Common myeloid progenitor, CD34-positive (primary cell): Measurements from ENCODE around the gene AAR2.

ENCODE experiments used
- CTCF ChIA-PET: fragments of 350-600 bp; sonication (Branson Sonifier 250); formaldehyde crosslinking; loops from one replicate; lab custom pipeline; 2021; ENCODE audit warnings: antibody characterized with exemption; lab: Charles Lee
- POLR2A ChIA-PET: fragments of 350-600 bp; sonication (Branson Sonifier 250); formaldehyde crosslinking; loops from one replicate; lab custom pipeline; 2021; ENCODE audit warnings: antibody characterized with exemption; lab: Charles Lee
- DNase-seq, 3 donors: peaks; one replicate each; pipeline versions ENCODE4 v3.0.0 to v3.0.0-alpha.2; 2013
- H3K27ac ChIP-seq, 2 experiments: 1 replicate in 1 of 2; 2 replicates in 1 of 2; pipeline ENCODE4 v1.7.0; 2013; ENCODE audit warnings: inconsistent platforms in 2 of 2, low read length in 2 of 2, mild to moderate bottlenecking in 2 of 2, low read depth in 1 of 2, moderate library complexity in 1 of 2; ENCODE audit not compliant: severe bottlenecking in 2 of 2, insufficient read depth in 1 of 2, poor library complexity in 1 of 2
- H3K27me3 ChIP-seq, 5 experiments: replicated peaks in 2 of 5; 1 replicate in 3 of 5; 2 replicates in 2 of 5; pipeline versions ENCODE4 v1.6.1 to v1.7.0; 2013; ENCODE audit warnings: low read length in 4 of 5, mild to moderate bottlenecking in 2 of 5, moderate library complexity in 2 of 5, inconsistent platforms in 1 of 5; ENCODE audit not compliant: insufficient read depth in 5 of 5, control insufficient read depth in 4 of 5
- H3K36me3 ChIP-seq, 4 experiments: 1 replicate in 2 of 4; 2 replicates in 2 of 4; pipeline versions ENCODE4 v1.6.1 to v1.7.0; 2013; ENCODE audit warnings: low read length in 3 of 4, control low read depth in 1 of 4, mild to moderate bottlenecking in 1 of 4; ENCODE audit not compliant: control insufficient read depth in 4 of 4, insufficient read depth in 4 of 4
- H3K4me1 ChIP-seq, 4 experiments: 1 replicate in 3 of 4; 2 replicates in 1 of 4; pipeline versions ENCODE4 v1.6.1 to v1.7.1; 2013; ENCODE audit warnings: low read length in 3 of 4, mild to moderate bottlenecking in 3 of 4, control low read depth in 1 of 4, inconsistent platforms in 1 of 4, moderate library complexity in 1 of 4; ENCODE audit not compliant: control insufficient read depth in 4 of 4, insufficient read depth in 4 of 4; ENCODE audit errors: control extremely low read depth in 1 of 4
- H3K4me3 ChIP-seq, 7 experiments: 1 replicate in 4 of 7; 2 replicates in 3 of 7; pipeline versions ENCODE4 v1.5.1 to v1.7.0; 2013; ENCODE audit warnings: mild to moderate bottlenecking in 7 of 7, low read length in 6 of 7, moderate library complexity in 6 of 7, inconsistent platforms in 2 of 7, low read depth in 2 of 7, control low read depth in 1 of 7; ENCODE audit not compliant: insufficient read depth in 4 of 7, control insufficient read depth in 1 of 7; ENCODE audit errors: extremely low read depth in 1 of 7
- H3K9me3 ChIP-seq, 5 experiments: 1 replicate in 4 of 5; 2 replicates in 1 of 5; pipeline versions ENCODE4 v1.6.1 to v1.7.1; 2013; ENCODE audit warnings: low read length in 4 of 5, mild to moderate bottlenecking in 2 of 5, inconsistent platforms in 1 of 5, low read depth in 1 of 5, moderate library complexity in 1 of 5; ENCODE audit not compliant: control insufficient read depth in 4 of 5, insufficient read depth in 2 of 5; ENCODE audit errors: control extremely low read depth in 1 of 5
- WGBS: methylation state at CpG from one replicate; pipeline ENCODE4 v1.1.5; 2013; ENCODE audit not compliant: insufficient coverage; 5-methylcytosine and 5-hydroxymethylcytosine counted together

The AAR2 gene

DNA sequence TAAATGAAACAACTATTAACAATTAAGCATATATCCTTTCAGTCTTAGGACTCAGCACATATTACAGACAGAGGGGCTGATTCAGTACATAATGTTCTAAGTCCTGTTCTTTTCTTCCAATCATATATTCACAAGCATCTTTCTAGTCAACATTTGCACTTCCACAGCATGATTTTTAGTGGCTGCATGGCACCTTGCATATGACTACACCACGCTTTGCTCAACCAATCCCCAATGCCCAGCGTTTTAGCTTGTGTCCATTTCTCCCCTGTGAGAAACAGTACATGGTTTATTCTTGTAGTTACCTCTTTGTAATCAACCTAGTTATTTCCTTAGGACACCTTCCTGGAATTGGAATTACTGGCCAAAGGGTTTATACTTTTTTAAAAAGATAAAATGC, 33.2 kb downstream of the AAR2 start:
- Histone ChIP-seq H3K27me3 (peaks cover 0 to 9% (median 3%) of the 10 kb centered on the region in 5 experiments), H3K27ac (no peak overlapping the region), H3K9me3 (no peaks in the 10 kb centered on the region), H3K36me3 (no peaks in the 10 kb centered on the region), H3K4me3 (no peak overlapping the region), H3K4me1 (no peaks in the 10 kb centered on the region)
- POLR2A ChIA-PET, result no interaction called here
- no peak for DNase-seq
- 82% methylated on average over 2 of the region's 2 CpGs for WGBS
- CTCF ChIA-PET, result interaction anchor here (1.4 kb wide), 1 partner anchor 12 kb away, joined by 3 read pairs; no protein-coding TSS in a partner anchor

DNA sequence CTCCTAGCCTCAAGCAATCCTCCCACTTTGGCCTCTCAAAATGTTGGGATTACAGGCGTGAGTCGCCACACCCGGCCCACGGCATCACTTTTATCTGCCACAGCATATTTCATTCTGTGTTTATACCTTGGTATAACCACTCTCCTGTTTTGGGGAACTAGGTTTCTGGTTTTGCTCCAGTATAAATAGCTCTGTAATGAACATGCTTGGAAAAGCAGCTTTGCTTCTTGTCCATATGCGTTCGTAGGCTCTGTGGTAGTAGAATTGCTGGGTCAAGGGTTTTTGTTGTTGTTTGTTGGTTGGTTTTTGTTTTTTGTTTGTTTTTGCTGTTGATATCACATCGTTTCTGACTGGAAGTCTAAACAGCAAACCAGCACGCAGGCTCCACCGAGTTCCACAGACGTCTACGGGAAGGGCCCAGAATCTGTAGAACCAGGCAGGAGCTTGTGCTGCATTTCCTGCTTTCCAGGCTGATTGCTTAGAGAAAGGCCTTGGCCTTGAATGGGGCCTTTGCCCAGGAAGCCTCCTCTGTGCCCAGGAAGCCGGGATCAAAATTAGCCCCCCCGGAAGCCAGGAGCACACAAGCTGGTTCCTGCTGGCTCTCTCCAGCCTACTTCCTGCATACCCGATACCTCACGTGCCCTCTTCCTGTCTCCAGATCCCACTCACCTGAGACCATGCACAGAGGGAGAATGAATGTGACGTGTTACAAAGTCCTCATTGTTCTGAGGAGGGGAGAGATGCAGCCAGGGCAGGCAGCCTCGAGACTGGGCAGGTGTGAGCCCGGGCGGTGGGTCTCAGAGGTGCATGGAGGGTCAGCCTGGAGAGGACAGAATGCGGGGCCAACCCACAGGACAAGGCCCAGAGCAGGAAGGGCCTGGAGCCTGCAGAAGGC, 34.7 kb downstream of the AAR2 start:
- 93% methylated on average over 16 of the region's 20 CpGs for WGBS
- ChIA-PET CTCF (no interaction called here), POLR2A (no interaction called here)
- no peaks in the 10 kb centered on the region for H3K36me3 ChIP-seq
- no peaks in the 10 kb centered on the region for H3K4me1 ChIP-seq
- no peak overlapping the region for H3K4me3 ChIP-seq
- peaks cover 0 to 10% (median 5%) of the 10 kb centered on the region in 5 experiments for H3K27me3 ChIP-seq
- DNase-seq, result no peak
- no peaks in the 10 kb centered on the region for H3K9me3 ChIP-seq
- no peak overlapping the region for H3K27ac ChIP-seq

DNA sequence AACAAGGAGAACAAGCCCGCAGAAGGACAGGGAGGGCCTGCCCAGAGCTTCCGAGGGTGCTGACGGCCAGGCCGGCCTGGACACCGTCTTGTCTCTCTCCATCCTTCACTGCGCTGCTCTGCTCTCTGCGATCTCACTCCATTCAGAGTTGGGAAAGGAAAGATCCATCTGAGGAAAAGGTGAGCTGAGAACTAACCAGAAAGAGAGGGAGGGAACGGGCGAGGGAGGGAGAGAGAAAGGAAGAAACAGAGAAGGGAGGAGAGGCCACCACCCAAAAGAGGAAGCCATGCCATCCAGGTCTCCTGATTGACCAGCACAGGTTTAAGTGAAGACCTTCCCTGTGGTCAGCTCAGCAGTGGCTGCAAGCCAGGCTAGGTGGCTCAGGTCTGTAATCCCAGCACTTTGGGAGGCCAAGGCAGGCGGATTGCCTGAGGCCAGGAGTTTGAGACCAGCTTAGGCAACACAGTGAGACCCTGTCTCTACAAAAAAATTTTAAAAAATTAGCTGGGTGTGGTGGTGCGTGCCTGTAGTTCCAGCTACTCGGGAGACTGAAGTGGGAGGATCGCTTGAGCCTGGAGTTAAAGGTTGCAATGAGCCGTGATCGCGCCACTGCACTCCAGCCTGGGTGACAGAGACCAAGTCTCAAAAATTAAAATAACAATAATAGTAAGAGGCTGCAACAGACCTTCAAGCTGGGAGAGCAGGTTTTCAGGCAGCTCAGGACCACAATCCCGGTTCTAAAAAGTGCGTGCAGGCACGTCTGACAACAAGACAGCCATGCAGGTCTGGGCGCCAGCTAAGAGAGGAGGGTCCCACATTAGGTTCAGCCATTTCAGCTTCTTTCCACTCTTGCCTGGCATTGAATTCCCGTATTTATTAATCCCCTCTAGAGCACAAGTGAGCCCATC, 35.6 kb downstream of the AAR2 start:
- ChIA-PET POLR2A (no interaction called here), CTCF (no interaction called here)
- no peak overlapping the region for H3K27ac ChIP-seq
- H3K9me3 ChIP-seq, result no peaks in the 10 kb centered on the region
- WGBS, result 95% methylated on average over 18 of the region's 21 CpGs
- no peaks in the 10 kb centered on the region for H3K4me1 ChIP-seq
- DNase-seq, result no peak
- H3K36me3 ChIP-seq, result no peaks in the 10 kb centered on the region
- H3K4me3 ChIP-seq, result no peak overlapping the region
- peaks cover 0 to 10% (median 5%) of the 10 kb centered on the region in 5 experiments for H3K27me3 ChIP-seq

DNA sequence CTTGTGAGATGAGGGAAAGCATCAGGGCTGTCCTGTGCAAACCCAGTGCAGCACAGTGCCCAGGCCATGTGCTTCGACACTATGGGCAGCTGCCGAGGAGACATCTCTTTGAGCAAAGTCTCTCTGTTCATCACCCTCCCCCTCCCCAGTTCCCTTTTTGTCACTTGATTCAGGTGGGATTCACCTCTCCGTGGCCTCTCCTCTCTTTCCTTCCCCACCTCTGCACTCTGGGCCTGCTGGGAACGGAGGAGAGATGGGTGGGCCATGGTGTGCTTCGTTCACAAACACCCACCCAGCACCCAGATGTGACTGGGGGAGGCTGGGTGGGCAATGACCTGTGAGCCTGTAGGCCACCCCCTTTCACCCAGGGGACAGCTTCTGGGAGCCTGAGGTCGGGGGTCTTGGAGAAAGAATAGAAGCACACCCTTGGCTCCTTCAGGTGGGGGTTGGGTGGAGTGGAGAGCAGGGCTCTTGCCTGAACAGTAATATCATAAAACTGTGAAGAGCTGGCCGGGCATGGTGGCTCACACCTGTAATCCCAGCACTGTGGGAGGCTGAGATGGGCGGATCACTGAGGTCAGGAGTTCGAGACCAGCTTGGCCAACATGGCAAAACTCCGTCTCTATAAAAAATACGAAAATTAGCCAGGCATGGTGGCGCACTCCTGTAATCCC, 36.4 kb downstream of the AAR2 start:
- CTCF ChIA-PET, result interaction anchor here (1.0 to 1.4 kb wide), 2 partner anchors 9 to 14 kb away, joined by 3 to 4 read pairs; no protein-coding TSS in a partner anchor

DNA sequence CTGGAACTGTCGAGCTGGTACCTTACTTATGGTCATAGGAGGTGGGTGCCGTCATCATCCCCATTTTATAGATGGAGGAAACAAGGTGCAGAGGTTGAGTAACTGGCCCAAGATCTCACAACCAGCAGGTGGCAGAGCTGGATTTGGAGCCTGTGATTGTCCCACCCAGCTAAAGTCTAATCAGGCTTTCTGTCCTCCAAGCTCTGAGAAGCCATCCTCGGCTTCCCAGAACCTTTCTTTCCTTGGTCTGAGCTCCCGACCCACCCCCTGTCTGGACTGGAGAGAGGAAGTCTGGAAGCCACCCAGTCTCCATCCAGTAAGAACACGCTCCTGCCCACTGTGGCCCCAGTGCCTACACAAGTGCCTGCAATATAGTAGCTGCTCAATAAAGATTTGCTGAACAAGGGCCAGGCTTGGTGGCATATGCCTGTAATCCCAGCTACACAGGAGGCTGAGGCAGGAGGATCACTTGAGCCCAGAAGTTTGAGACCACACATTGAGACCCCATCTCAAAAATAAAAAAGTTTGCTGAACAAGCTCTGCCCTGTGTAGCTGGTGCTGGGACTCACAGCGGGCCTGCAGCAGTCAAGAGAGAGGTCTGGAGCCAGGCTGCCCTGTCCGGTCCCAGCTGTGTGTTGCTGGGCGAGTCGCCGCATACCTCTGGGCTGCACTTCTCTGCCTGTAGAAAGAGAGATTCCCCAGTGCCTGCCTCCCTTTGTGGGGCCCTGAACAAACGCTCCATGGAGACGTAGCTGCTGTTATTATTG, 37.3 kb downstream of the AAR2 start:
- peak; percentile 3 to 10 (median 5) for DNase-seq
- Histone ChIP-seq H3K27me3 (peaks cover 0 to 15% (median 6%) of the 10 kb centered on the region in 5 experiments), H3K4me1 (no peaks in the 10 kb centered on the region), H3K36me3 (no peaks in the 10 kb centered on the region), H3K4me3 (no peak overlapping the region), H3K9me3 (no peaks in the 10 kb centered on the region), H3K27ac (no peak overlapping the region)
- WGBS, result 85% methylated on average over 11 of the region's 12 CpGs
- ChIA-PET CTCF (interaction anchor here (1.0 to 1.4 kb wide), 2 partner anchors 8 to 15 kb away, joined by 3 to 4 read pairs; no protein-coding TSS in a partner anchor), POLR2A (no interaction called here)

More for the DNA sequence above, 36.4 kb downstream of the AAR2 start:
- H3K4me1 ChIP-seq, result no peaks in the 10 kb centered on the region
- peaks cover 0 to 13% (median 5%) of the 10 kb centered on the region in 5 experiments for H3K27me3 ChIP-seq
- H3K9me3 ChIP-seq, result no peaks in the 10 kb centered on the region
- WGBS, result 93% methylated on average over 10 of the region's 12 CpGs
- H3K4me3 ChIP-seq, result no peak overlapping the region
- POLR2A ChIA-PET, result no interaction called here
- H3K27ac ChIP-seq, result no peak overlapping the region
- H3K36me3 ChIP-seq, result no peaks in the 10 kb centered on the region
- DNase-seq, result no peak

DNA sequence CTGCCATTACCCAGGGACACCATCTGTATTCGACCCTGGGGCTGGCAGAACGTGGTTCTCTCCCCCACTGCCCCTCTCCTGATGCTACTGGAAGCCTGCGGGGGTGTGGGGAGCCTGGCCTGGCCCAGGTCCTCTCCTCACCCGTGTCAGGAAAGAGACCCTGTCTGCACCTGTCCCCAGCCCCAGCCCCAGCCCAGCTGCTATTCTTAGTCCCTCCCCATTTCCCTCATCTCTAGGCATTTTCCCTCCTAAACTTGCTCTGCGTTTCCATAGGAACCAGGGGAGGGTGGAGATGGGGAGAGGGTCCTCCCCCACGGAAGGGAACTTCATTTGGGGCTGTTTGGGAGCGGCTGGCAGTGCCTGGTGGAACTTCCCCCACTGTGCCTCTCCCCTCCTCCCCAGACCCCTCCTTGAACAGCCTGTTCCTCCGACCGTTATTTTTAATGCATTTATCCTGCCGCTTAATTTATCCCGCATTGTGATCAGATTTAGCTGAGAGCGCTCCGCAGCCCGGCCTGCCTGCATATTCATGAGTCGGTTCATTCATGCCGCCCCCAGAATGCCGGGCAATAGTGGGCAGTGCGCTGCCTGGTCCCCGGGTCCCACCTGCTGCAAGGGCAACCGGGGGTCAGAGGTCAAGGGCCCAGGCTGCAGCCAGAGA, 38.0 kb downstream of the AAR2 start:
- no peak overlapping the region for H3K27ac ChIP-seq
- 64% methylated on average over 14 of the region's 20 CpGs for WGBS
- peaks cover 0 to 17% (median 8%) of the 10 kb centered on the region in 5 experiments for H3K27me3 ChIP-seq
- CTCF ChIA-PET, result interaction anchor here (0.6 to 1.4 kb wide), 2 partner anchors 8 to 18 kb away, joined by 3 to 4 read pairs; no protein-coding TSS in a partner anchor
- H3K9me3 ChIP-seq, result no peaks in the 10 kb centered on the region
- DNase-seq, result no peak
- POLR2A ChIA-PET, result no interaction called here
- no peaks in the 10 kb centered on the region for H3K4me1 ChIP-seq
- no peaks in the 10 kb centered on the region for H3K36me3 ChIP-seq
- H3K4me3 ChIP-seq, result no peak overlapping the region
